ENCODE data around the gene PUS1.
A peak's percentile ranks its signal among the peaks of the same experiment; 100 is the strongest.
"Not testable (repeated sequence)": the region's sequence is repeated elsewhere in the genome, so short reads cannot be mapped to it uniquely, and the experiment has no call there.

Gene PUS1

DNA sequence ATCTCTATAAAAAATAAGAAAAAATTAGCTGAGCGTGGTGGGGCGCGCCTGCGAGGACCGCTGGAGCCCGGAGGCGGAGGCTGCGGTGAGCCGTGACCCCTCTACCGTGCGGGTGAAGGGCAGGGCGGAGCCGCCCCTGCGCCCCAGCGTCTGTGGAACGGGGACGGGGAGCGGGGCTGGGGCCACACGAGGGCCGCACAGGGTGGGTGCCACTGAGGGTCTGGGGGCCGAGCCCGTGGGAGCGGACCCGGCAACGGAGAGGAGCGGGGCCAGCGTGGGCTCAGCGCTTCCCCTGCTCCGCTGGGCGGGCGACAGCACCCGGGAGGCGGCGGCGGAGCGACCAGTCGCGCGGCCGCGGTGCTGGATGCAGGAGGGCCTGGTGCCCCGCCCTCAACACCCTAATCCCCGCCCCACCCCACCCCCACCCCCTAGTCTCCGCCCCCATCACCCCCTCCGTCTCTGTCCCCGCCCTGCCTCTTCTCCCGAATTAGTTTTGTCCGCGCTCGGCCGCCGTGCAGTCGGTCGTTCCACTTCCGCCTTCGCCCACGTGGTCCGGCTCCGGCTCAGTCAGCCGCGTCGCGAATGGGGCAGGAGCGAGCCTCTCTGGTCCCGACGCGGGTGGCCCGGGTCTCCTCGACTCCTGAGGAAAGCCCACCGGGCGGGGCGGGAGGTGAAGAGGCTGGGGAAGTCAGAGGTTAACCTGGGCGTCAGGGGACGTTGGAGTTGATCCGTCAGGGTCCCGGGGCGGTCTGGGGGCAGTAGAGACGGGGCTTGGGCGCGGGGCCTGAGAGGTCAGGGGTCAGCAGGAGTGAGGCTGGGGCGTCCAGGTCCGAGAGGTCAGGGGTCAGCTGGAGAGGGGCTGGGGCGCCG, at the start of gene PUS1:
PUS1 (plus strand) TSS at position 566 of the 870 bp plus-strand sequence. CDS start 447 bp downstream, outside the sequence.
- peak; percentile 61 for DNase-seq (ENCODE audit: low read depth)

DNA sequence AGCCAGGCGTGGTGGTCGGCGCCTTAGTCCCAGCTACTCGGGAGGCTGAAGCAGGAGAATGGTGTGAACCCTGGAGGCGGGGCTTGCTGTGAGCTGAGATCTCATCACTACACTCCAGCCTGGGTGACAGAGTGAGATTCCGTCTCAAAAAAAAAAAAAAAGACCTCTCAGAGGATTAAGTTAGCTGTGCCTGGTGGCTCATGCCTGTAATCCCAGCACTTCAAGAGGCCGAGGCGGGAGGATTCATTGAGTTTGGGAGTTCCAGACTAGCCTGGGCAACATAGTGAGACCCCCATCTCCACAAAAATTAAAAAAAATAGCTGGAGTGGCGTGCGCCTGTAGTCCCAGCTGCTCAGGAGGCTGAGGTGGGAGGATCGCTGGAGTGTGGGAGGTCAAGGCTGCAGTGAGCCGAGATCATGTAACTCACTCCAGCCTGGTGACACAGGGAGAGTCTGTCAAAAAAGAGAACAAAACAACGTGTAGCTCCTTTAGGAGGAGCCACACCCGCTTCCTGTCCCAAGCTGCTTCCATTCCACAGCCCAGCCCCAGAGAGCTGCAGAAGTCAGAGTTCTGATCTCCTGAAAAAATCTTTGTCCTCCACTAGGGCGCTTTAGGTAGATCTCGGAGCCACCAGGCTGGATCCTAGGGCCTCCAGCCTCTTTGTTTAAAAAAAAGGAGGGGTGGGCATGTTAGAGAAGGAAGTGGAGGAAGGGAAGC, 46.1 kb upstream of the PUS1 start:
- DNase-seq (ENCODE audit: low read depth), result no peak

DNA sequence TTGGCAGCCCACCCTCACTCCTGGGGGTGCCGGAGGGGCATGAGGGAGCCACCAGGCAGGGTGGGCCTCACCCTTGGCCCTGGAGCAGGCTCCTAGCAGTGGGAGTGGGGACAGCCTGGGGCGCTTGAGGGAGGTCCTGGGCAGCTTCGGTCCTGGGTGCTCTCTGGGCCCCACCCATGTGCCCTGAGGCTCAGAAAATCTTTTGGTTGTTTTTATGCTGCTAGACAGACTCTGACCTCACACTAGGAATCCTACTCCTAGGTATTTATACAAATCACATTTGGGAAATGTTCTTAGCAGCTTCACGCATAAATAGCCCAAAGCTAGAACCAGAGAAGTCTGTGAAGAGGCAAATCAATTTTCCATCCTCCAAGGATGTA, 45.6 kb upstream of the PUS1 start:
- no peak for DNase-seq (ENCODE audit: low read depth)

DNA sequence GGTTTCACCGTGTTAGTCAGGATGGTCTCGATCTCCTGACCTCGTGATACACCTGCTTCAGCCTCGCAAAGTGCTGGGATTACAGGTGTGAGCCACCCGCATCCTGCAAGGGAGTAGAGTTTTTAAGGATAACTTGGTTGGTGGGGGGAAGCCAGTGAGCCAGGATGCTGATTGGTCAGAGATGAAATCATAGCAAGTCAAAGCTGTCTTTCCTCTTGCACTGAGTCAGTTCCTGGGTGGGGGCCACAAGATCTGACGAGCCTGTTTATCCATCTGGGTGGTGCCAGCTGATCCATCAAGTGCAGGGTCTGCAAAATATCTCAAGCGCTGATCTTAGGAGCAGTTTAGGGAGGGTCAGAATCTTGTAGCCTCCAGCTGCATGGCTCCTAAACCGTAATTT, 44.0 kb upstream of the PUS1 start:
- DNase-seq (ENCODE audit: low read depth), result not testable (repeated sequence)

DNA sequence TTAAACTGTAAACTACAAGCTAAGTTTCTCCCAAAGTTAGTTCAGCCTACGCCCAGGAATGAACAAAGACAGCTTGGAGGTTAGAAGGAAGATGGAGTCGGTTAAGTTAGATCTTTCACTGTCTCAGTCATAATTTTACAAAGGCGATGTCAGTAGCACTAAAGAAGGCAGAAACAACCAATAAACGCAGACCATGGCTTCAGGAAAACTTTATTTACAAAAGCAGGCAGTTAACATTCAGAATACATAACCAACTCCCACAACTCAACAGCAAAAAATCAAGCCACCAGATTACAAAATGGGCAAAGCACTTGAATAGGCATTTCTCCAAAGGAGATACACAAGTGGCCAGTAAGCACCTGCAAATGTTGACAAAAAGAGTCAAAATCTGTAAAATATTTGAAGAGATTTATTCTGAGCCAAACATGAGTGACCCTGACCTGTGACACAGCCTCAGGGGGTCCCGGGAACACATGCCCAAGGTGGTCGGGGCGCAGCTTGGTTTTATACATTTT, 43.5 kb upstream of the PUS1 start:
- DNase-seq (ENCODE audit: low read depth), result no peak

DNA sequence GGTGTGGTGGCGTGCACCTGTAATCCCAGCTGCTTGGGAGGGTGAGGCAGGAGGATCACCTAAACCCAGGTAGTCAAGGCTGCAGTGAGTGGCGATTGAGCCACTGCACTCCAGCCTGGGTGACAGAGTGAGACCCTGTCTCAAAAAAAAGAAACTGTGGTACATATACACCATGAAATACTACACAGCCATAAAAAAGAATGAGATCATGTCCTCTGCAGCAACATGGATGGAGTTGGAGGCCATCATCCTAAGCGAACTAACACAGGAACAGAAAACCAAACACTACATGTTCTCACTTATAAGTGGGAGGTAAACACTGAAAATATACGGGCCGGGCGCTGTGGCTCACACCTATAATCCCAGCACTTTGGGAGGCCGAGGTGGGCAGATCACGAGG, 37.4 kb upstream of the PUS1 start:
- DNase-seq (ENCODE audit: low read depth), result not testable (repeated sequence)

DNA sequence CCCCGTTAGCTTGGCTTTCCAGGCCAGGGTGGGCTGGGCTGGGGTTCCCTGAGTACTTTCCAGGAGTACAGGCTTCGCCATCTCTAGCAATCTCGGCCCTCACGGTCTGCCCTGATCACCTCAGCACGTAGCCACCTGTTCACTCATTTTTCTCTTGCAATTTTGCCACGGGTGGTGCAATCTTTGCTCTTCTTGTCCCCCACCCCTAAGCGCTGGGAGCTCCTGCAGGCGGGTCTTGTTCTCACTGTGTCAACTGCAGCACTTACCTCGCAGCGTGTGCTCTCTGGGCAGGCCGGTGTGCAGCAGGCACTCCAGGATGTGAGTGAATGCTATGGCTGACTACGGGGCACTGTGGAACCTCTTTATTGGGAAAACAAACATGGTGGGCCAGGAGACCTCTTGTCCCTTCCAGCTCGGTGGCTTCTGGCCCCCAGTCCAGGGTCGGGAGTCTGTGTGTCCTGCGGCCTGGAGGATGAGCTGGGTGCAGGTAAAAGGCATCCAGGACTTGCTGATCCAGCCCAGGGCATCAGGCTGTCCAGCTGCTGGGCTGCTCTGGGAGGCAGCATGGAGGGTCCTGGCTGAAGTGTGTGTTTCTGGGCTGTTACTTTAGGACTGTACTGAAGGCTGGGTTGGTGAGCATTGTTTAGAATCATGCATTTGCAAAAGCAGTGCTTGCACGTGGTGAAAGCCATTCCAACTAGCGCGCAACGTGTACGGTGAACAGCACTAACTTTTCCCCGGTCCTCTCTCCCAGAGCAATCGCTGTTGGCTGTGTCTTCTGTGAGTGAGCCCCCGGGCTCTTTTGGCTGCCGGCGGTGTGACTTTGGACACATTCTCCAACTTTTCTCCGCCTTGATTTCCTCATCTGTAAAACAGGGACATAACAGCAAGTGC, 36.1 kb upstream of the PUS1 start:
- no peak for DNase-seq (ENCODE audit: low read depth)

DNA sequence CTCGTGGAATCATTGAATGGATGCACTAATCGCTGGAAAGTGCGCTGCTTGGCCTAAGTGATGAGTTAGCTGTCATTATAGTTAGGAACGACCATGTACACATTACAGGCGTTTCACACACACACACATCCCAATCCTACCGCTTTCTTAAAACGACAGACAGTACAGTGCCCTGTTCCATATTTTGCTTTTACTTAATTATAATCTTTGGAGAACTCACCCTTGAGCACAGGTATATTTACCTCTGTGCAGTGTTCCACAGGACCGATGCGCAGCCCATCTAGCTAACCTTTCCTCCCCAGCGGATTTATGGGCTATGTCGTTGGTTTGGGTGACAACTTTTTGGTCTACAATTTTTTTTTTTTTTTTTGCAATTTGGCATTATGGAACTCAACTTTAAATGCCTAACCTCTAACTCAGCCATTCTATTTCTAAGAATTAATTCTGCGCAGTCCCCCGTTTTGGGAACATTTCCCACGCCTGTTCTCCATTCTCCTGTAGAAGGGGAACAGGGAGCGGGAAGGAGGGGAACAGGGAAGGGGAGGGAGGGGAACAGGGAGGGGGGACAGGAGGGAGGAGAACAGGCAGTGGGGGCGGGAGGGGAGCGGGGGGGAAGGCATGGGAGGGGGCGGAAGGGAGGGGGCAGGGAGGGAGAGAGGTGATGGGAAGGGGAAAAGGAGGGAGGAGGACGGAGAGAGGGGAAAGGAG, 35.3 kb upstream of the PUS1 start:
- DNase-seq (ENCODE audit: low read depth), result no peak

DNA sequence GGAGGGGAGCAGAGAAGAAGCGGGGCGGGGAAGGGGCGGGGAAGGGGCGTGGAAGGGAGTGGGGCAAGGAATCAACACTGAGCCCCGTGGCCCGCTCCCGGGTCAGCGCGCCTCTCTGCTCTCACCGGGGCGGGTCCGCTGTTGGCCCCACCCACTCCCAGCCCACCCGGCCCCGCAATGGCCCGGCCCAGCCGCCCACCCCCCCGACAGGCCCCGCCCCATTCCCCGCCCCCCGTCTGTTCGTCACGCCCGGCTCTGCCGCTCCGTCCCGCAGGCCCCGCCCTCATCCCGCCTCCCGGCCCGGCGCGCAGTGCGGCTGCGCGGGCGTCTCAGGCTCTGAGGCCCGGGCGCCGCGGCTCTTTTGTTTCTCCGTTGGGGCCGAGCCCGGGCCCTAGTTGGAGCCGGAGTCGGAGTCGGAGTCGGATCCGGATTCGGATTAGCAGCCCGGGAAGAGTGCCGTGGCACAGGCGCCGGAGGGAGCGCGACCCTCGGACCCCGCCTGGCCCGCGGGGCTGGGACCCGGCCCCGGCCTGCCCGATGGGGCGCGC, 34.7 kb upstream of the PUS1 start, which contains the start of gene ULK1:
ULK1 (plus strand) TSS at position 310 of the 548 bp plus-strand sequence. CDS start 380 bp downstream, outside the sequence.
- DNase-seq (ENCODE audit: low read depth), result peak; percentile 39

DNA sequence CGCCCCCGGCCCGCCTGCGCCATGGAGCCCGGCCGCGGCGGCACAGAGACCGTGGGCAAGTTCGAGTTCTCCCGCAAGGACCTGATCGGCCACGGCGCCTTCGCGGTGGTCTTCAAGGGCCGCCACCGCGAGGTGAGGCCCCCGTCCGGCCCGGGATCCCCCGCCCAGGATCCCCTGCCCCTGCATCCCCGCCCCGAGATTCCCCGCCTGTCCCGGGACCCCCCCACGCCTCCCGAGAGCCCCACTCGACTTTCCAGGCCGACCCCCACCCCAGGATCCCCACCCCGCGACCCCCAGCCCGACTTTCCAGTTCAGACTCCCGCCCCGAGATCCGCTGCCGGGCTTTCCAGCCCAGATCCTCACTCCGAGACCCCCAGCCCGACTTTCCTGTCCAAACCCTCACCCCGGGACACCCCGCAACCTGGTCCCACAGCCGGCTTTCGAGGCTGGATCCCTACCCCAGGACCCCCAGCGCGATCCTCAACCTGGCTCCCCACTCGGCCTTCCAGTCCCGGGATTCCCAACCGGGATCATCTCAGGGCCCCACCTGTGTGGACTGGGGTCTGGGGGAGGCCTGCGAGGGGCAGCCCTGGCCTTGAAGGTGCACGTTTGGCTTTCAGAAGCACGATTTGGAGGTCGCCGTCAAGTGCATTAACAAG, 34.0 kb upstream of the PUS1 start:
- DNase-seq (ENCODE audit: low read depth), result no peak

DNA sequence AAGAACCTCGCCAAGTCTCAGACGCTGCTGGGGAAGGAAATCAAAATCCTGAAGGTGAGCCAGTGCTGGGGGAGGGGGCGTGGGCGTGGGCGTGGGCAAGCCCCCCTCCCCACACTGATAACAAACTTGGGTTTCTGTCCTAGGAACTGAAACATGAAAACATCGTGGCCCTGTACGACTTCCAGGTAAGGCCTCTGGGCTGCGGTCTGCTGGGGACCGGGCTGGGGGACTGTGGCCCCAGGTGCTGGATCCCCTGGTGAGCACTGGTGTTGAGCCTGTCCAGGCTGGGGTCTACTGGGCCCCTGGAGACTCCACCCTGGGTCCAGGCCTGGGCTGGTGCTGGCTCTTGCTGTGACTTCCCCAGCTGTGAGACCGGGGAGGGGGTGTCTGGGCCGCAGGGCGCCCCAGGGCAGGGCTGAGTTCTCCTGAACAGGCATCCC, 33.4 kb upstream of the PUS1 start:
- no peak for DNase-seq (ENCODE audit: low read depth)

DNA sequence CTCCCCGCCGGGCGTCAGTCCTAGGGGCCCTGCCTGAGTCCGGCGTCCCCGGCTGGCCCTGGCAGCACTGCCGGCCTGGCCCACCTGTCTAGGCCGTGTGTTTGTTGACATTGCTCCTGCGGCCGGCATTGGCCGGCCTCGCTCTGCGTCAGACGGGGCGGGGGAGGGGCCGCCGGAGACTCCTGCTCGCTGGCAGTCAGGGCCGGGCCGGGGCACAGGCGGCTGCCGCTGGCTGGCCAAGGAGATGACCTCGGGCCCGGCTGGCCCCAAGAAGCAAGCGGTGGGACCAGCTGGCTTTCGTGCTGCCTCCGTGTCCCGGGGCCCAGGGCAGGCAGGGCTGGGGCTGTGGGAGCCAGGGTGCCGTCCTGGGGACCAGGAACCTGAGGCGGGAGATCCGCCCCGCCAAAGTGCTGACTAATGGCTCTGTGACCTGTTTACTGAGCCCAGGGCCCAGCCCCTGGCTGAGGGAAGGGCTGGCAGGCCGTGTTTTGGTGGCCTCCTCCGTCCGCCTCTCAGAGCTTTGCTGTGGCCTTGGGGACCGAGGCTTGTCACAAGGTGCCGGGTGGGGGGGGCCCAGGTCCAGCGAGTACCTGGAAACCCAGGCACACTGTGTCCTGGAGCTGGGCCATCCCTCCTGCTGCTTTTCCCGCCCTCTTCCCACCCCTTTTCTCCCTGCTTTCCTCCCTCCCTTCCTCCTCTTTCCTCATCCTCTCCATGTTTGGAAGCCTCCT, 32.8 kb upstream of the PUS1 start:
- peak; percentile 71 for DNase-seq (ENCODE audit: low read depth)

DNA sequence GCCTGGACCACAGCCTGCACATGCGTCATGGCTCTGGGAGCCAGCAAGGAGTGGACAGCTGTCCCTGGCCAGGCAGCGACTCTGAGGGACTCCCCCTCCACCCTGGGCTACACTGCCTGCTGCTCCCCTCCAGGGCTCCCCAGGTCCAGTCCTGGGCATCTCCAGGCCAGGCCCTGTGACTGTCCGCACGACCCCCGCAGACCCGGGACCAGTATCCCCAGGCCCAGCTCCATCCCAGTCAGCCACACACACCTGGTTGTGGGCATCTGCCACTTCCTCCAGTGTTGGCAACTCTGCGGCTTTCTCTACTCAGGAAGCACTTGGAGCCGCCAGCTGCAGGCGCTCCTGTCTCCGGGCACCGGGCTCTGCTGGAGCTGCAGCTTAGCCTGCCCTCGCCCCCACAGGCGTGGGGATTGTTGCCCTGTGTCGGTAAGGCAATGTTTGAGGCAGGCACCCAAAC, 32.2 kb upstream of the PUS1 start:
- DNase-seq (ENCODE audit: low read depth), result no peak

DNA sequence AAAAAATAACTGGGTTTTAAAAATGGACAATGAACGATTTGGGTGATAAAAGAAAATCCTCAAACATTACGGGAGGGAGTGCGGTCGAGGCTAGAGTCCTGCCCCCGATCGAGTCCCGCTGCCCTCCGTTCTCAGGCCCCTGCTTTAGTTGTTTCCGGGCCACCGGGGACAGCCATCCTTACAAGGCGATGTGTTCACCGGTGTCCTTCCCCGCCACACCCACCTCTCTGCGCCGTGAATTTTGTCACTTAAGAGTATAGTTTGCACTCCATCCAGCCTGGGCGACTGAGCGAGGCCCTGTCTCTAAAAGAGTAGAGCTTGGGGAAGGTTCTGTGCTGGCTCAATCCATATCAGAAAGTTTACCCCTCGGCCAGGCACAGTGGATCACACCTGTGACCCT, 31.8 kb upstream of the PUS1 start:
- DNase-seq (ENCODE audit: low read depth), result no peak

DNA sequence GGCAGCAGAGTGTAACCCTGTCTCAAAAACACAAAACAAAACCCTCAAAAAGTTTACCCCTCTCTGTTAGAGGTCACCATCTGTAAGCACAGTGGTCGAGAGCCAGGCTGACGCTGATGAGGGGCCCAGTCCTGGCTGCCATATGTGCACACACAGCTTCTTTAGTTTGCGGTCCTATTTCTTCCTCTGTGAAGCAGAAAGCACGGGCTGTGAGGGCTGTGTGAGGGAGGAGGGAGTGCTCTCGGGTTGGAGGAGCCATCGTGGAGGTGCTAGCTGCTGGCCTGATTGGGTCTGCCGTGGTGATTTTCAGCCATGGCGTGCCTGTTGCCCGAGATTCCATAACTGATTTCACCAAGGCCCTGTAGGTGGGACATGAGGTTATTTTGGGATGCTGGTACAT, 31.2 kb upstream of the PUS1 start:
- no peak for DNase-seq (ENCODE audit: low read depth)

DNA sequence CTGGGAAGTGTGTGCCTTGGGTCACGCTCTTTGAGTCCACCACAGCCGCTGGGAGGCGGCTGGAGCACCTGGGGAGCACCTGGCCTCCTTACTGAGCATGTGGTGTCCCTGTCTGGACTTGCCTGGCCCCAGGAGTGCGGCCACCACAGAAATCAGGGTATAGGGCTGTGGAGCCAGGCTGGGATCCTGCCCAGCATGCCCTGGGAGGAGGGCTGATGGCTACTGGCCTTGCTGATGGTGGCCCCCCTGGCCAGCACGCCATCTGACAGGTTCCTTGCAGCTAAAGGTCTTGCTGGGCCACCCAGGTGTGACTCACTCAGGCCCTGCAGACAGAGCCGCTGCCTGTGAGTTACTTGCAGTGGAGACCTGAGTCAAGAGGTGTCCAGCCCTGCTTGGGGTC, 28.7 kb upstream of the PUS1 start:
- no peak for DNase-seq (ENCODE audit: low read depth)

DNA sequence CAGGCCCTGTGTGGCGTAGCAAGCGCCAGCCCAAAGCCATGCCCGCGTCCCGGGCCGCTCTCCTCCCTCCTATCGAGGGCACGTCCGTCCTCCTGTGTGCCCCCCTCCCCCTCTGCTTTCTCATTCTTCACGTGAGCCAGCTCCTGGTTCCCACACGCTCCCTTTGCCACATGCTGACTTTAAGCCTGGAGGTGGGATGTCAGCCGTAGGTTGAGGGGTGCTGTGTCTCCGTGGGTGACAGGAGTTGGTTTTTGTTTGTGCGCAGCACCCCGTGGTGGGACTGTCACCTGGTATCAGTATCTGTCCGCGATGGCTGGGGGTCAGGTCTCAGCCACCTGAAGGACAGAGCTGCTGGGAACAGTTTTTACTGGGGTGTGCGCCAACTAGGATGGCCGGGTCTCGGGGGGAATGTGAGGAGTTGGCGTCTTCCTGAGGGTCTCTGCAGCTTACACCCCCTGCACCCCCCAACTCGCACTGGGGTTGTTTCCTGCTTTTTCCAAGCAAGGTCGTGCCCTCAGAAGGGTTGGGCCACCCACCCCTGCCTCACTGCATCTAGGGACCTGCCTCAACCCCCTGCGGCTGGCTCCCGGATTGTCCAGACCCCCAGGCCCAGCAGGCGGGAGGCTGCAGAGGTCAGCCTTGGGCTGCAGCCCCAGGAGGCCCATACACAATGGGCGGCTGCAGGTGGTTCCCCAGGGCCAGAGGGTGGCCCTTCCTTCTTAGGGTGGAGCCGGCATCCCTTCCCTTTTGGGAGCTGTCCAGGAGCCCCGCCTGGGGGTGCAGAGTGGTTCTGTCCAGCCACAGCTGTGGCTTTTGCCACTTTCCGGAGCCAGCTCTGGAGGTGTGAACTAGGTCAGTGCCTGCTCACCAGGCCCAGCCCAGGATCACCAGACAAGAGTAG, 27.4 kb upstream of the PUS1 start:
- no peak for DNase-seq (ENCODE audit: low read depth)

Measured in HS-5 (cell line).